ENCODE results near the gene KLHL14.

- TF ChIP-seq CTCF (IDR thresholded peaks at IDR 0.05; ENCODE audit: low read depth, low read length) (no peak), POLR2A (IDR thresholded peaks at IDR 0.05; ENCODE audit: extremely low read depth, insufficient read length) (no peak)
Observed at GRCh38 chr18:32764611-32765244, 8.1 kb downstream of the KLHL14 start.
